HCT116 (cell line): ENCODE measurements around the gene GPR27. TPM values are rescaled to one million over a fixed set of nuclear protein-coding genes. Genes with fewer than 3 reads are reported as not detected.

Experiments used
- ATAC-seq: fragments of 200-7000 bp; cut with Tn5 transposase; 2 replicates; pipeline ENCODE4 v1.9.1; 2020; ENCODE audit warnings: mild to moderate bottlenecking, moderate library complexity
- BruUV-seq: library from RNA; stranded (reverse); fragments of 400-500 nt; replicated peaks from 2 replicates; lab custom pipeline; 2021; lab: Mats Ljungman, UMichigan
- CTCF ChIA-PET: fragments of 300-600 bp; sonication (Branson Sonifier 250); formaldehyde crosslinking; loops from one replicate; lab custom pipeline; 2021; ENCODE audit warnings: antibody characterized with exemption; lab: Charles Lee
- POLR2A ChIA-PET: fragments of 300-600, 350-600 bp; sonication (Branson Sonifier 250); formaldehyde crosslinking; loops from one replicate; lab custom pipeline; 2021; ENCODE audit warnings: antibody characterized with exemption; lab: Charles Lee
- RAD21 ChIA-PET, 2 experiments: fragments of 300-600 bp; sonication (Branson Sonifier 250); formaldehyde crosslinking; loops; one replicate each; lab custom pipeline; 2023; ENCODE audit warnings: low total read pairs in 2 of 2; ENCODE audit not compliant: uncharacterized antibody in 2 of 2, unreplicated experiment in 2 of 2, low non-redundant PET in 1 of 2; lab: Charles Lee
- DNase-seq: peaks from one replicate; pipeline ENCODE4 v3.0.0-alpha.2; 2010; ENCODE audit warnings: low read depth, low spot score
- H2AFZ ChIP-seq: fragments of 200-600 bp; shearing (Covaris generic), sonication (generic); 2 replicates; pipeline ENCODE4 v1.6.1; 2017; ENCODE audit warnings: low read depth, mixed run types, mixed read lengths, antibody characterized with exemption, low read length; ENCODE audit not compliant: poor library complexity, severe bottlenecking
- H3K27ac ChIP-seq: 2 replicates; pipeline ENCODE4 v1.5.1; 2012; ENCODE audit warnings: low read depth, low read length
- H3K27me3 ChIP-seq: fragments of 200-600 bp; sonication (generic); 2 replicates; pipeline ENCODE4 v1.6.1; 2016; ENCODE audit warnings: mixed run types, low read length, mixed read lengths; ENCODE audit not compliant: insufficient read depth
- H3K36me3 ChIP-seq, 2 experiments: fragments of 200-500 bp in 1 of 2; fragments of 200-600 bp in 1 of 2; sonication (Bioruptor generic) in 1 of 2; sonication (generic) in 1 of 2; 2 replicates each; pipeline versions ENCODE4 v1.5.1 to v1.6.1; 2014 to 2016; ENCODE audit warnings: low read length in 2 of 2, inconsistent platforms in 1 of 2, mixed read lengths in 1 of 2, mixed run types in 1 of 2; ENCODE audit not compliant: insufficient read depth in 2 of 2, control insufficient read depth in 1 of 2
- H3K4me1 ChIP-seq, 2 experiments: fragments of 200-600 bp in 1 of 2; sonication (generic) in 1 of 2; 2 replicates each; pipeline versions ENCODE4 v1.5.1 to v1.6.1; 2012 to 2017; ENCODE audit warnings: low read length in 2 of 2, inconsistent platforms in 1 of 2, mild to moderate bottlenecking in 1 of 2, mixed read lengths in 1 of 2, mixed run types in 1 of 2, moderate library complexity in 1 of 2; ENCODE audit not compliant: insufficient read depth in 2 of 2, control insufficient read depth in 1 of 2
- H3K4me2 ChIP-seq: fragments of 200-600 bp; sonication (generic); 2 replicates; pipeline ENCODE4 v1.6.1; 2017; ENCODE audit warnings: mixed run types, low read length, mixed read lengths
- H3K4me3 ChIP-seq, 2 experiments: fragments of 200-600 bp in 1 of 2; sonication (generic) in 1 of 2; replicated peaks in 1 of 2; 2 replicates each; pipeline ENCODE4 v1.5.1; 2011 to 2016; ENCODE audit warnings: low read length in 2 of 2, control low read depth in 1 of 2, low read depth in 1 of 2, mild to moderate bottlenecking in 1 of 2, mixed read lengths in 1 of 2, mixed run types in 1 of 2
- H3K79me2 ChIP-seq: fragments of 200-600 bp; sonication (generic); 2 replicates; pipeline ENCODE4 v1.6.1; 2017; ENCODE audit warnings: mild to moderate bottlenecking, mixed run types, low read length, moderate library complexity, mixed read lengths; ENCODE audit not compliant: insufficient read depth
- H3K9ac ChIP-seq: fragments of 200-600 bp; sonication (generic); 2 replicates; pipeline ENCODE4 v1.6.1; 2016; ENCODE audit warnings: low read length, mixed read lengths
- H3K9me2 ChIP-seq: fragments of 200-600 bp; sonication (generic), shearing (Covaris generic); 2 replicates; pipeline ENCODE4 v1.6.1; 2017; ENCODE audit warnings: mixed run types, mild to moderate bottlenecking, moderate library complexity; ENCODE audit not compliant: insufficient read depth
- H3K9me3 ChIP-seq, 2 experiments: fragments of 200-500 bp in 1 of 2; fragments of 200-600 bp in 1 of 2; sonication (Bioruptor generic) in 1 of 2; sonication (generic) in 1 of 2; 2 replicates each; pipeline ENCODE4 v1.6.1; 2014 to 2017; ENCODE audit warnings: low read length in 2 of 2, mixed read lengths in 2 of 2, inconsistent platforms in 1 of 2, low read depth in 1 of 2, mild to moderate bottlenecking in 1 of 2, mixed run types in 1 of 2, moderate library complexity in 1 of 2; ENCODE audit not compliant: control insufficient read depth in 1 of 2, insufficient read depth in 1 of 2
- H4K20me1 ChIP-seq: fragments of 200-600 bp; sonication (generic), shearing (Covaris generic); 2 replicates; pipeline ENCODE4 v1.6.1; 2017; ENCODE audit warnings: mixed run types, mild to moderate bottlenecking, moderate library complexity; ENCODE audit not compliant: insufficient read depth
- ATF3 ChIP-seq: IDR thresholded peaks from 2 replicates; pipeline ENCODE4 v1.6.1; 2012
- CBX3 ChIP-seq: IDR thresholded peaks from 2 replicates; pipeline ENCODE4 v1.6.1; 2012; ENCODE audit warnings: low read depth
- CEBPB ChIP-seq: IDR thresholded peaks from 2 replicates; pipeline ENCODE4 v1.6.1; 2012; ENCODE audit warnings: low read depth
- CTCF ChIP-seq, 3 experiments: fragments of 200-600 bp in 1 of 3; sonication (generic) in 1 of 3; IDR thresholded peaks in 2 of 3; conservative IDR thresholded peaks in 1 of 3; 2 replicates each; pipeline ENCODE4 v1.5.1; 2012 to 2017; ENCODE audit warnings: low read depth in 2 of 3, low read length in 2 of 3, antibody characterized with exemption in 1 of 3, borderline replicate concordance in 1 of 3, control low read depth in 1 of 3, mild to moderate bottlenecking in 1 of 3, mixed read lengths in 1 of 3, mixed run types in 1 of 3, moderate library complexity in 1 of 3; ENCODE audit not compliant: insufficient read depth in 1 of 3
- EGR1 ChIP-seq: IDR thresholded peaks from 2 replicates; pipeline ENCODE4 v1.6.1; 2012; ENCODE audit warnings: low read depth
- EZH2 ChIP-seq: fragments of 200-600 bp; sonication (generic); IDR thresholded peaks from 2 replicates; pipeline ENCODE4 v1.6.1; 2017; ENCODE audit warnings: antibody characterized with exemption, mixed run types
- FOSL1 ChIP-seq: IDR thresholded peaks from 2 replicates; pipeline ENCODE4 v1.6.1; 2012; ENCODE audit warnings: low read depth
- JUND ChIP-seq: IDR thresholded peaks from 2 replicates; pipeline ENCODE4 v1.6.1; 2012
- MAX ChIP-seq: IDR thresholded peaks from 2 replicates; pipeline ENCODE4 v1.6.1; 2012
- POLR2A ChIP-seq: IDR thresholded peaks from 2 replicates; pipeline ENCODE4 v1.7.0; 2011; ENCODE audit warnings: borderline replicate concordance; ENCODE audit not compliant: insufficient read depth, insufficient read length; ENCODE audit errors: extremely low read depth
- REST ChIP-seq: IDR thresholded peaks from 2 replicates; pipeline ENCODE4 v1.6.1; 2012; ENCODE audit warnings: low read depth
- SIN3A ChIP-seq: IDR thresholded peaks from 2 replicates; pipeline ENCODE4 v1.6.1; 2012; ENCODE audit warnings: low read depth
- SP1 ChIP-seq: IDR thresholded peaks from 2 replicates; pipeline ENCODE4 v1.6.1; 2012; ENCODE audit warnings: low read depth
- TCF7L2 ChIP-seq: IDR thresholded peaks from 2 replicates; pipeline ENCODE4 v1.7.0; 2011; ENCODE audit warnings: borderline replicate concordance, inconsistent platforms; ENCODE audit not compliant: insufficient read depth, insufficient read length; ENCODE audit errors: extremely low read depth
- YY1 ChIP-seq: IDR thresholded peaks from 2 replicates; pipeline ENCODE4 v1.6.1; 2011; ENCODE audit warnings: low read length, low read depth, moderate library complexity, mild to moderate bottlenecking; ENCODE audit not compliant: insufficient replicate concordance; ENCODE audit errors: extremely low read depth
- ZFX ChIP-seq: fragments of 450-650 bp; IDR thresholded peaks from 2 replicates; pipeline ENCODE4 v1.6.1; 2017
- ZNF274 ChIP-seq: fragments of 200-500 bp; sonication (Bioruptor generic); IDR thresholded peaks from 2 replicates; pipeline ENCODE4 v1.6.1; 2014; ENCODE audit warnings: mild to moderate bottlenecking, low read depth, low read length, inconsistent platforms
- intact Hi-C: fragments of 100-400 bp; cut with micrococcal nuclease; formaldehyde crosslinking; loops from 2 replicates; pipeline ENCODE4 v1.10.0; 2022
- total RNA-seq: library from RNA; stranded (reverse); gene quantifications from one replicate; pipeline ENCODE4 v1.2.1, GENCODE V29; 2021; ENCODE audit not compliant: unreplicated experiment

The GPR27 gene
- total RNA-seq, 1 experiment from 2014 or later = not detected

GRCh38 chr3:71721651-71722157 is 32.0 kb upstream of the GPR27 start:
- Histone ChIP-seq H3K27me3 (peaks cover 19% of the 10 kb centered on the region), H2AFZ (no peak overlapping the region), H3K4me1 (peaks cover 7 to 12% of the 10 kb centered on the region in 2 experiments; a peak in 3 of 4 replicates), H3K9me2 (no peaks in the 10 kb centered on the region), H3K4me3 (no peak overlapping the region), H3K27ac (no peak overlapping the region), H4K20me1 (no peaks in the 10 kb centered on the region), H3K9ac (no peak overlapping the region), H3K79me2 (no peaks in the 10 kb centered on the region), H3K9me3 (no peaks in the 10 kb centered on the region), H3K4me2 (no peak overlapping the region), H3K36me3 (no peaks in the 10 kb centered on the region)
- ChIA-PET CTCF (no interaction called here), POLR2A (no interaction called here), RAD21 (no interaction called here)
- ATAC-seq = no peak
- intact Hi-C loops = no loop called here
- TF ChIP-seq CBX3 (no peak), FOSL1 (no peak), ZFX (no peak), JUND (no peak), ZNF274 (no peak), ATF3 (no peak), POLR2A (no peak), CEBPB (no peak), SP1 (no peak), SIN3A (no peak), TCF7L2 (no peak), MAX (no peak), EGR1 (no peak)
- no TSS peak for BruUV-seq
- DNase-seq = no peak

GRCh38 chr3:71722693-71723092 is 31.0 kb upstream of the GPR27 start:
- Histone ChIP-seq H4K20me1 (no peaks in the 10 kb centered on the region), H3K4me3 (no peak overlapping the region), H3K9ac (no peak overlapping the region), H3K27ac (no peak overlapping the region), H3K36me3 (no peaks in the 10 kb centered on the region), H3K27me3 (peaks cover 19% of the 10 kb centered on the region), H3K4me2 (no peak overlapping the region), H2AFZ (no peak overlapping the region), H3K9me3 (no peaks in the 10 kb centered on the region), H3K4me1 (peaks cover 7 to 12% of the 10 kb centered on the region in 2 experiments; a peak in 3 of 4 replicates), H3K9me2 (no peaks in the 10 kb centered on the region), H3K79me2 (no peaks in the 10 kb centered on the region)
- no peak for ATAC-seq
- no peak for DNase-seq
- ChIA-PET POLR2A (no interaction called here), RAD21 (no interaction called here), CTCF (no interaction called here)
- intact Hi-C loops = no loop called here
- BruUV-seq = no TSS peak
- TF ChIP-seq YY1 (no peak), CEBPB (no peak), EZH2 (no peak), CTCF (IDR thresholded peaks at IDR 0.05 in 2 of 3, conservative IDR thresholded peaks at IDR 0.05 in 1 of 3; ENCODE audit: borderline replicate concordance in 1 of 3, insufficient read depth in 1 of 3, low read depth in 2 of 3, low read length in 2 of 3) (no peak), REST (no peak), SP1 (no peak), ZNF274 (no peak), JUND (no peak)
